Activated naive CD4-positive, alpha-beta T cell treated with Interleukin-2 at 50 U/mL for 16 hours (primary cell): ENCODE measurements around the gene ORC1.
"Not testable (repeated sequence)": the region's sequence is repeated elsewhere in the genome, so short reads cannot be mapped to it uniquely, and the experiment has no call there.

Experiments used
- DNase-seq: peaks from one replicate; pipeline ENCODE4 v3.0.0-alpha.2; 2020

Gene ORC1

DNA sequence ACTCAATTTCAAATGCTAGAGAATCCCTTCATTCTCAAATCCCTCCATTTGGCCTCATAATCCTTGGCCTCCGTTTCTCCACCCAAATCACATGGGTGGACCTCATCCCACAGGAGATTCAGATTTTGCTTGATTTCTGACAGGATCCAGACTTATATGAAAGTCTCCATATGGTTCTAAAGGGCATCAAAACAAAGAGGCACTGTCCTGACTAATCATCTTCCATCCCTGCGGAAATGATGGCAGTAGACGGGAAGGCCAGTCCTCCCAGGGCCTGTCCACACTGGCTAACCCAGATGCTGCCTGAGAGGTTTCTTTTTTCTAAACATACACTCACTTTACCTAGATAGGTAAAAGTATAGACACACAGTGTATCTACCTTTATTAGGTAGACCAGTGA lies 18.8 kb downstream of the ORC1 start:
- no peak for DNase-seq

DNA sequence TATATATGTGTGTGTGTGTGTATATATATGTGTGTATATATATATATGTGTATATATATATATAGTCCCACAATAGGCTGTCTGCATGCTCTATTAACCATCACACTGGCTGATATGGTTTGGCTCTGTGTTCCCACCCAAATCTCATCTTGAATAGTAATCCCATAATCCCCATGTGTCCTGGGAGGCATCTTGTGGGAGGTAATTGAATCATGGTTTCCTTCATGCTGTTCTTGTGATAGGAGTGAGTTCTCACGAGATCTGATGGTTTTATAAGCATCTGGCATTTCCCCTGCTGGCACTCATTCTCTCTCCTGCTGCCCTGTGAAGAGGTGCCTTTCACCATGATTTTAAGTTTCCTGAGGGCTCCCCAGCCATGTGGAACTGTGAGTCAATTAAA lies 34.4 kb downstream of the ORC1 start:
- DNase-seq: not testable (repeated sequence)

DNA sequence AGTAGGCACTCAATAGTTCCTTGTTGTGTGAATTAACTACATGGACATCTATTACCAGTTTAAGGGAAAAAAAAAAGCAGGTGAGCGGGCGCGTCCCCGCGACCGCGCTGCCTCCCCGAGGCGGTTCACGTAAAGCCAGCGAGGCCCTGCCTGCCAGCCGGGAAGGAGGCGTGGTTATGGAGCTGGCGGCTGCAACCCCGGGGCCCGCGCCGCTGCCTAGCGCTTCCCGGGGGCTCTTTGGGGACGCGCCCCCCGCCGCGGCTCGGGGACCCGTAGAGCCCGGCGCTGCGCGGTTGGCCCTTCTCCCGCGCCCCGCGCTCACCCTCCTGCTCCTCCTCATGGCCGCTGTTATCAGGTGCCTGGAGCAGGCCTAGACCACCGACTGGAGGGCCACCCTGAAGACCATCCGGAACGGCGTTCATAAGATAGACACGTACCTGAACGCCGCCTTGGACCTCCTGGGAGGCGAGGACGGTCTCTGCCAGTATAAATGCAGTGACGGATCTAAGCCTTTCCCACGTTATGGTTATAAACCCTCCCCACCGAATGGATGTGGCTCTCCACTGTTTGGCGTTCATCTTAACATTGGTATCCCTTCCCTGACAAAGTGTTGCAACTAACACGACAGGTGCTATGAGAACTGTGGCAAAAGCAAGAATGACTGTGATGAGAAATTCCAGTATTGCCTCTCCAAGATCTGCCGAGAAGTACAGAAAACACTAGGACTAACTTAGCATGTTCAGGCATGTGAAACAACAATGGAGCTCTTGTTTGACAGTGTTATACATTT lies 35.6 kb downstream of the ORC1 start:
- DNase-seq: peak; percentile 66

DNA sequence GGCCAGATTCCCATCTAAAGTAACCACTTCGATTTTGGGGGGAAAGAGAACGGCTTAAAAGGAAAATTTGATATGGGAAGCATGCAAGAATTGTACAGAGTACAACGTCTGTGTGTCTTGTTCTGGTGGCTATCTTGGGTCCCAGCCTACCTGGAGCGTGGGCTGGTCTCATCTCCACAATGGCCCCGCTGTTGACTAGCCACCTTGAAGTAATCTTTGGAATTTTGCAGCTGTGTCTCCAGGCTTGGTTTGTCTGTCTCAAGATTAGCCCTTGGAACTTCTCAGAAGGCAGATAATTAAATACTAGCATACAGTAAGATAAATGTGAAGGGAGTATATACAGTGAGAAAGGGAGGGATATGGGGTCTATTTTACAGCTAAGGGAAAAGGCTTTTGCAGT lies 37.0 kb downstream of the ORC1 start:
- no peak for DNase-seq

DNA sequence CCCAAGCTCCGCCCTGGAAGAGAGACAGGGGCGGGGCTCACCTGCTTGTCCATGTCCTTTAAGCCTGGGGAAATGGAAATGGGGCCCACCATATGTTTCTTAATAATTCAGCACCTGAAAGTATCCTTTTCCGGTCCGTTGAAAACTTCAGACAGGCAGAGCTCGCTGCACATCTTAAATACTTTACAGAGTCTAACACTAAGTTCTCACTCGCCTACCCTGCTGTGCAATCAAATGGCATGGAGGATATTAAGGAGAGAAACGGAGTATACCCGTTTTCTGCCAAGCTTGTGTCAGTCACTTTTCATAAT lies 37.8 kb downstream of the ORC1 start:
- no peak for DNase-seq

DNA sequence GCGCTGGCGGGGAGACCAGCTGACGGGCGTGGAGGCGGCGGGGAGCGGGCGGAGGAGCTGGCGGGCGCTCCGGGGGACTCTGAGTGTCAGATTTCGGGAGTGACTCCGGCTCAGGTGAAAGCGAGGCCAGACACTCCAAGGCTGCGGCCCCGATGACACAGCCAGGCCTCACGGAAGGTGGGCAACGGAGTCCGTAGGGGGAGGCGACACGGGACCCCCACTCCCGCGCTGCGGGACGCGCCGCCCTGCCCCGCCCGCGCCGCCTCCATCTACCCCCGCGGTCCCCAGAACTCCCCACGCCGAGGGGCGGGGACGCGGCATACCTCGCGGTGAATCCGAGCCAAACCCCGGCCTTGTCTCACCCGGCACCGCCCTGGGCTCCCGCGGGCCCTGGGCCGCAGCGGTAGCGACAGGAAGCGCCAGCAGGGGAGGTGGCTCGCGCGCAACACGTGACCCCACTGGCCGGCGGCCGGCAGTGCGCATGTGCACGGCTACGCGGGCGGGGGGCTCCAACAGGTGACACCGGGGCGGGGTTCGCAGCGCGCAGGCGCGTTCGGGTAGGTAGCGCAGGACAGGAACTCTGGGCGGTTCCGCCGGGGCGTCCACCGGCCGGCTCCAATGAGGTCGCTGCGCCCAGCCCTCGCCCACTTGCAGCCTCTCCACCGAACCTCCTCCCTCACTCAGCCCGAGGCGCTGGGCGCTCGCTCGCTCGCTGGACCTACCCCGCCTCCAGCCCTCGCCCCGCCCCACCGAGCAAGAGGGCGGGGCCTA lies 38.3 kb downstream of the ORC1 start, which contains the start of gene CC2D1B:
Gene CC2D1B (minus strand): TSS at position 460 of the 771 bp plus-strand sequence. CDS start 1,585 bp downstream, outside the sequence.
- DNase-seq: peak; percentile 99

DNA sequence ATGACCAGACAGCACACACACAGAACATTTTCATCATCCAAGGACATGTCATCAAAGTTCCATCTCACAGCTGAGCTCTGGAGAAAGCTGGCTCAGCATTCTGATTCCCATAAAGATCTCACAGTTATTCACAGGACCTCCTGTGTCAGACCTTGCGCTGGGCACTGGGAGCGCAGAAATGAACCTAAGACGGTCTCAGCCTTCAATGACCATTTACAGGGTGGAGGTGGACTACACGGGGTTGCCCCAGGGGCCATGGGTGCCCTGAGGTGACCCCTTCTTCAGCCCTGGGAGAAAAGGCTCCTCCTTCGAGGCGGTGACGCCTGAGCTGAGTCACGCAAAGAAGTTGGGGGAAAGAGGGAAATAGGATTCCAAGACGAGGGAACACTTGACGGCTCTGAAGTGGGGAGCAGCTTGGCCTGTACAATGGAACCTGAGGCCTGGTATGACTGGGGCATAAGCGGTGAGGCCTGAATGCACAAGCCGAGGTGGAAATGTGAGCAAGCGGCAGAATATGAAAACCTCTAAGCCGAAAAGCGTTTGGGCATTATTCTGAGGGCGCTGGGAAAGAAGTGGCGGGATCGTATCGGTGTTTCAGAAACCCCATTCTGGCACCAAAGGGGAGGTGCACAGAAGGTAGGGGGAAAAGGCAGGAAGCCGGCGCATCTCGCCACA lies 39.0 kb downstream of the ORC1 start:
- peak; percentile 22 for DNase-seq

DNA sequence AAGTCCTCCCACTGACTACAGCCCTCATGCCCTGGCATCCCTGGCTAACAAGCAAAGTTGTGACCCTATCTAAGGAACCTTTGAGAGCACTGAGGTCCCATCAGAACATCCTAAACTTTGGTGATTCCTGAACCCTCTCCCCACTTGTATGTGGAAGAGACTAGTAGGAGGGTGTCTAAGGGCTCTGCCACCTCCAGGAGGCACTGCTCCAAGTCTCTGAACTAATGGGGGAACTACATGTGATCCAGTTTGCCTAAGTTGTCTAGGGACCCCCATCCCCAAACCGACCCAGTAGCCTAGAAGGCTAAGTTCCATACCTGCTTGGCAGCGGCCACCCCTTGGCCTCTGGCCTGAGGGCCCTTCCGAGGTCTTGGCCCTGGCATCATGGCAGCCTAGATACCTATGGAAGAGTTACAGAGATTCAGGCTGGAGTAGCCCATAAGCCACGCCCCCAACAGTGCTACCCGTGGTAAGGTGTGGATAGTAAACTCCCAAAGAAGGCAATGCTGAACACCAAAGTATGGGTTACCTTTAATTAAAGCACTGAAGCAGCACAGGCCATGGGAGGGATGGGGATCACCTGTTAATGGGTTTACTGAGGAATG lies 39.9 kb downstream of the ORC1 start:
- DNase-seq: no peak

DNA sequence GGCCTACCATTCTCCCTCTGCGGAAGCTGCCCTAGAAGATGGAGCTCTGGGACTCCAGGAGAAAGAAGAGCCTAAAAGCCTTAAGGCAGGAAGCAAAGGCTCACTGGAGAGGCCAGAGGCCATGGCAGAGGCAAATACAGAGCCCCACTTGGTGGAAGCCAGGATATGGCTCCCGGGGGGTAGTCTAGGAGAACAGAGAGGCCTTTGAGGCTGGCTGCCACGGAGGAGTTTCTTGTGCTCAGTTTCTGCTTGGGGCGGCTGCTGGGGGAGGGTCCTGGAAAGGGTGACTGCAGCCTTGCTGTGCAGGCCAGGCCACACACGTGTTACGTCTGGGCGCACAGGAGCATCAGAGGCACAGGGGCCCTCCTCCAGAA lies 43.6 kb downstream of the ORC1 start:
- no peak for DNase-seq

DNA sequence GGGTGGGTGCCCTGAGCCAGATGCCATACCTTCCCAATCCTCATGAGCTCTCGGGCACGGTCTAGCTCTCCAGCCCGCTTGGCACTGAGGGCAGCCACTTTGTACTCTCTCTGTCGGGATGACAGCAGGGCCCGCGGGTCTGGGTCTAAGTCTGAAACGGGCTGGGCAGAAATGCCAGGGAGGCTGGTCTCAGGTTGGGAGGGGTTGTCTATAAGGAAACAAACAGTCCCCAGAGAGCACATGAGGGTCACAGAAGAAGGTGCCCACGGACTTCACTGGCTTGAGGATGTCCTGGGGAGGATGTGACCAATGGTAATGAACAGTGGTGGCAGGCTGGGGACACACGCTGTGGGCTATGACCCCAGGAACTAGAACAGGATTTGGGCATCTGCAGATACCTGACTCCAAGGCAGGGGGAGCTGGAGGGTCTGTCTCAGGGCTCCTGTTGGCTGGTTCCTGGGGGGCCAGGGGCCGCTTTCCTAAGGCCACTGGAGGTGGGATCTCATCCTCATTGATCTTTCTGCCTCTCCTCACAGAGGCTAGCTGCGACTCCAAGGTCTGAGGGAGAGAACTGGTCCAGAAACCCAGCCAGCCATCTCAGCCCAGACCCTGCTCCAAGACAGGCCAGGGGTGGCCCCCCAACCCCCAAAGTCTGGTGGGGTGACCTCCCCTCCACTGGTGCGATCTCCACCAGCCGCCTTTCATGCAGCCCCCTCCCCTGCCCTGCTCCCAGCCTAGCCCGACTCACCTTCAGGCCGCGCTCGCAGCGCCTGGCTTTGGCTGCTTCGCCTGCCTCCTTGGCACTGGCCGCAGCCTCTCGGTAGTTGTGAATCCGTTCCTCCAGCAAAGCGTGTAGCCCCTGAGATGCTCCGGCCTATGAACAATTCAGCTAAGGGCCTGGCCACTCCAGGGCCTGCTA lies 44.3 kb downstream of the ORC1 start:
- no peak for DNase-seq

DNA sequence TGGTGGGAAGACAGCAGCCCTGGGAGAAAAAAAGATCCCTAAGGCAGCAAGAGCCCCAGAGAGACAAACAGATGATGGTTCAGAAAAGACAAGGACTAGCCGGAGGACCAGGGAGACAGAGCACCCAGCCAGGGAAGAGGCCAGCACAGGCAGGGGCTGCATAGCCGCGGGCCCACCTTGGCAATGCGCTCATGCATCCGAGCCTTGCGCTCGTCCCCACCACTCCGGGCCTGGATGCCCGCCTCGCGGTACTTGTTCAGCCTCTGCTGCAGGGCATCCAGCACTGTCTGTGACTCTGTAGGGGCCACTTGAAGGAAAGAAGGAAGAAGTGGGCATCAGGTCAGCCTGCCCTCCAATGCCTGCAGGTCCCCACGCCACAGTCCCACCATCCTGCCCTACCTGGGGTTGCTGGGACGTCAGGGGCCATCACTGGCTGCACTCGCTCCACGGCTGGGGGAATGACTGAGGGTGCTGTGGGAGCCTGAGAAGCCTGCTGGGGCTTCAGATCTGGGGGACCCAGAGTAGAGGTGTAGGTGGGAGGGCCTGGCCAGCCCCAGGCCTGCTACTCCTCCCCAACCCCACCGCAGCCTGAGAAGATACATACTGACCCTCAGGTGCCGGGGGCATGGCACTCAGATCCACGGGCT lies 45.2 kb downstream of the ORC1 start:
- DNase-seq: no peak

DNA sequence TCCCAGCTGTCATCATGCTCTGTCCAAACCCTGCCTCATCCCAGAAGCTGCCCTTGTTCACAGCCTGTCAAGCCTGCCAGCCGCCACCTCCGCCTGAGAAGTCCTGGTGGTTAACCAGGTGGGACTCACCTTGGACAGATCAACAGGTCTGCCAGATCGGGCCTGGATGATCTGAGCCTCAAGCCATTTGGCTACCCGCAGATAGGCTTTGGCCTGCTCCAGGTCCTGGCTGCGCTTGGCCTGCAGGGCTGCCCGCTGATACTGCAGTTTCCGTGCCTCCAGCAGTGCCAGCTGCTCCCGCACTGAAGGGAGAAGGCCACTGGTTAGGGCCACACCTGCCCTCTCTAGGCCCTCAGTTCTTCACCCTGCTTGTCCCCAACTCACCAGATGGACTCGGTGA lies 46.8 kb downstream of the ORC1 start:
- no peak for DNase-seq

DNA sequence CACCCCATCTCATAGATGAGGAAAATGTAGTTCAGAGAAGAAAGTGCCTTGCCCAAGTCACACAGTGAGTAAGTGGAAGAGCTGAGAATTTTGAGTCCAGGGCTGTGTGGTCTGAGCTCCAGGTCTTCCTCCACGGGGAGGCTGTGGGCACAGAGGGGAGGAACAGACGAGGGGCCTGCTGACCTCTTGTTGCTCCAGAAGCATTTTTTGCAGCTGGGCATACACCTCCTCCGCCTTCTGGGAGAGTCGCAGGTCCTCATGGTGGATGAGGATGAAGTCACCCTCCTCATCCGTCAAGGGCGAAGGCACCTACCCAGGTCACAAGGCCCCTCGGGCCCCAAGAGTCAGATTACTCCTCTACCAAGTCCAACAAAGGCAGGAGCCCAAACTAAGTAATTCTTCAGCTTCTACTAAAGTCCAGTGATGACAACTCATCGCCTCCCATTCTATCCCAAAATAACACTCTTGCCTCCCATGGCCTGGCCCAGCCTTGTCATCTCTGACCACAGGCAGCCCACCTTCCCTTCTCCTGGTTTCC lies 47.3 kb downstream of the ORC1 start:
- no peak for DNase-seq

DNA sequence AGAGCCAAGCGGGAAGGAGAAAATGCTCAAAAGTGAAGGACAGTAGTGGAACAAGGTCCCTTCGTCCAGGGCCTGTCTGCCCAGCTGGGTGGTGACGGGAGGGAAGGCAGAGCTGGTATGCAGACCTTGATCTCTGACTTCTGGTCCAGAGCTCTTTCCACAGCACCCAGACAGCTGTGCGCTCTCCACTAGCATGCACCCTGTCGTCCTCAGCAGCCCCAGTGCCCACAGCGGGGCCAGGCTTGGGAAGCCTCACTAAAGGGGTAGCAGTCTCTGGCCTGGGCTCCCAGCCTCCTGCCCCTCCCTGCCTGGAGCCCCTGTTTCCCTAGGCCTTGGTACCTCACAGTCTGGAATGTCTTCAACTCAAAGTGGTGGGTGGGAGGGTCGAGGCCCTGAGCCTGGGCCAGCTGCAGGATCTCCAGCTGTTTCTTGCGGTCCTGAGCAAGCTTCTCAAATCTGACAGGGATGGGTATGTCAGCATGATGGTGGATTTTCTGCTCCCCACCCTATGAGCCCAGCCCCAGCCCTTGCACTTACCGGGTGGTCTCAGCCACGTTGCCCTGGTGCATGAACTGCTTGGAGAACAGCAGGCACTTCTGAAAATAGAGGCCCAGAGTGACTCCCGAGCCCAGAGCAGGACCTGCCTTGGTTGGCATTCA lies 48.2 kb downstream of the ORC1 start:
- DNase-seq: no peak

DNA sequence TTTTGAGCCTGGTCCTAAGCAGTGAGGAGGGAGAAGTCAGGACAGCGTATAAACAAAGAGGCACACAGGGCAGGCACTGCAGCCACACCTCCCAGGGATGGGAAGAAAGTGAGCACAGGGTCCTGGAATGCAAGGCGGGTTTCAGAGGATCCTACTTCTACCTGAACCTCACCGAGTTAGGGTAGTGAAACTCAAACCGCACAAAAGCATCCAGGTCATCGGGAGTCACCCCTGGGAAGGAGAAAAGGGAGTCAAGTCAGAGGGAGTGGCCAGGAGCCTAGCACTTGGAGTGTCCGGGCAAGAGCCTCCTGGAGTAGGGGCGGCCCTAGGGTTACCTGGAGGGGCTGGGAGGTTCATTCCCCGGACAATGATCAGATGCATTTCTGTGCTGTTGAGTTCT lies 48.8 kb downstream of the ORC1 start:
- no peak for DNase-seq

DNA sequence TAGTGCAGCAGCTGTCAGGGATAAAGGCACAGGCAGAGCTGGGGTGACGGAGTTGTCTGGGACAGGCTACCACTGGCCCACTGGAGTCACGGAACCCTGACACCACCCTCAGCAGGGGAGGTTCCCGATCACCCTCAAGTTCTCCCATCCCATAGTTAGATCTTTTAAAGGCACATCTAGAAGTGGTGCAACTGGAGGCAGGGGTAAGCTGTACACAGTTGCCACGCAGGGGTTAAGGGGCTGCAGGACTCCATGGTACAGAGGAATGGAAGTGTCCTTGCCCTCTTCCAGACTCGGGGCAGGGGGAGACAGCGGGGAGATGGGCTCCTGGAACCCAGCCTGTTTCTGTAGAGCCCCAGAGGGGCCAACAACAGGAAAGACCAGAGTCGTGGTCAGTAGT lies 51.5 kb downstream of the ORC1 start:
- DNase-seq: no peak

DNA sequence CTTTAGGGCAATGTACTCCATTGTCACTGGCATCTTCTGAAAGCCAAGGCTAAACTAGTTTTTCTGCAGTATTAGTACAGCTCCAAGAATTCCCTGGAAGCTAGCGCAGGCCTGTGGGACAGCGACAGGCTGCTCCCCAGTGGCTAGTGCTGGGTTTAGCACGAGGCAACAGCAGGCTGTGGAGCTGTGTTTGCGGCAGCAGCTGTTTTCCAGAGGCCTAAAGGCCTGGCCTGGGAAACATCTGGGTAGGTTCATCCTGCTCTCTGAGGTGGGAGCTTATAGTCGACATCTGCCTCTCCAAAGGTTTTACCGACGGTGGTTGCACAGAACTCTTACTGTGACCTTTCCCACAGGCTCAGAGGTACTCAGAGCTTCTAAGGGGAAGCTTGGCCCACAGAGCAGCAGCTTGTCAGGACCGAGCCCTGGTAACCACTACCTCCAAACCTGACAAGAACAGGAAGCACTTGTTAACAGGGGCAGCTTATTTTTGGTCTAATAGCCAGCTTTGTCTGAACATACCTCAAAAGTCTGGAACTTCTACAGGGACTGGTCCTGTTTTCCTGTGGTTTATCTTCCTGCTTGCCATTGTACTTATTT lies 55.4 kb downstream of the ORC1 start:
- no peak for DNase-seq

DNA sequence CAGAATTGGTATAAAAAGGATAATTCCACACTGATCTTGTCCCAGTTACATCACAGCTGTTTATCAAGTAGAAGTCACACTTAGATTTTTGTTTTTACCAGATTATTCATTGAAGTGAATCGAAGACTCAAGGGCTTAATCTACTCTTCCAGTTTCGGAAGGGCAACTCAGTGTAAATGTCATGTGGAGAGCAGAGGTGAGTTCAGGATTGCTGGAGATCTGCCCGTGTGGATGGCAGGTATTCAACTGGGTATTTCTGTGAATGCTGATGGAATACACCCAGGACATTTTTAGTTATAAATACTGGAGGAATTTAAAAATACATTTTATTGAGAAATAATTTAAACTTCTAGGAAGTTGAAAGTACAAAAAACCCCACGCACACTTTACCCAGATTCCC lies 57.6 kb downstream of the ORC1 start:
- no peak for DNase-seq

DNA sequence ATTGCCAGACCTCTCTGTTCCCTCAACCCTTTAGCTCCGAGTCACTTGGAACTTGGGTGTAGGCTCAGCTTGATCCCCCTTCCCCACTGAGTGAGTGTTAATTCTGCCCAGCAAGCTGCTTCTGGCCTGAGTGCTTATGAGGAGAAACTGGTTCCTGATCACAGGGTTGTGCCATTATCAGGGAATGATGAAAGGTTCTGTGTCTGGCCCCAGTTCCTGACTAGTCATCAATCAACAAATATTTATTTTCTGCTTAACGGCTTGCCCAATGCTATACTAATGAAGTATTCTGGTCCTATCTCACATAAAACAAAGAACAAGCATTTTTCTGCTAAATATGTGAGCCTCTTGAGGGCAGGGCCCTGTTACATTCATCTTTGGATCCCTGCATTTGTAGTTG lies 59.0 kb downstream of the ORC1 start:
- no peak for DNase-seq

DNA sequence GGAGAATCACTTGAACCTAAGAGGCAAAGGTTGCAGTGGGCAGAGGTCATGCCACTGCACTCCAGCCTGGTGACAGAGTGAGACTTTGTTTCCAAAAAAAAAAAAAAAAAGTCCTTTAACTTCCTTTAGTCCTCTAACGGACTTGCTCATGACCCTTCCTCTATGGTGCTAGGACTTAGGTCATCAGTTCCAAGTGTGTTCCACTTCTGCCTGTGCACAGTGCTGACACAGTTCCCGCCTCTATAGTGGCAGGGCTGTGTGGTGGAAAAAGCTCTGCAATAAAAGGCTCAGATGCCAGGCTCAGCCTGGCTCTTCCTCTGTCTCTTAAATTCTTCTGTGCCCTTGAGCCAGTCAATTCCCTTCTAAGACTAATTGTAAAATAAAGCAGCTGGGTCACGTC lies 60.2 kb downstream of the ORC1 start:
- no peak for DNase-seq
